H1 (cell line): ENCODE results near the gene GRIP1. TPM values are rescaled to one million over a fixed set of nuclear protein-coding genes. Genes with fewer than 3 reads are reported as not detected.

Source experiments
- BACH1 ChIP-seq: IDR thresholded peaks from 2 replicates; pipeline ENCODE4 v1.6.1; 2012; ENCODE audit warnings: low read length, improper control_type of control experiment
- HDAC6 ChIP-seq: IDR thresholded peaks from one replicate; pipeline ENCODE4 v1.7.1; 2012; ENCODE audit warnings: low read depth, mild to moderate bottlenecking, inconsistent platforms, low read length, moderate library complexity
- TEAD4 ChIP-seq: IDR thresholded peaks from 2 replicates; pipeline ENCODE4 v1.6.1; 2012; ENCODE audit warnings: low read depth, low read length, inconsistent platforms, mixed read lengths
- polyA plus RNA-seq, 7 experiments: library from polyadenylated mRNA; depleted of rRNA in 3 of 7; stranded (reverse) in 5 of 7; unstranded in 2 of 7; fragments of >200 nt in 5 of 7; fragments of 200-250 nt in 2 of 7; gene quantifications; 1 replicate in 5 of 7; 2 replicates in 1 of 7; 4 replicates in 1 of 7; pipeline versions ENCODE4 v1.2.1 to v1.2.3, GENCODE V29; 2011 to 2013; ENCODE audit warnings: missing spikeins in 2 of 7, mixed read lengths in 2 of 7
- total RNA-seq: library from RNA; stranded (reverse); fragmentation: NEBNext Ultra II Directional; extraction: Animal tissue kit (Norgen Biotek cat#: 25700); gene quantifications from 2 replicates; pipeline ENCODE4 v1.2.1, GENCODE V29; 2021
- TF ChIP-seq, protein P1 (sequence below): fragments of 300-600 bp; sonication (generic); IDR thresholded peaks from 2 replicates; pipeline ENCODE4 v1.7.1; 2012; ENCODE audit warnings: low read length, moderate library complexity, mild to moderate bottlenecking, inconsistent platforms; ENCODE audit not compliant: insufficient replicate concordance

Gene GRIP1
- total and polyA plus RNA-seq, 2 of the 8 experiments (the other 6 are each of a cell fraction or from before 2014, with no cell fraction given), result 4.5 to 27.3 TPM

DNA sequence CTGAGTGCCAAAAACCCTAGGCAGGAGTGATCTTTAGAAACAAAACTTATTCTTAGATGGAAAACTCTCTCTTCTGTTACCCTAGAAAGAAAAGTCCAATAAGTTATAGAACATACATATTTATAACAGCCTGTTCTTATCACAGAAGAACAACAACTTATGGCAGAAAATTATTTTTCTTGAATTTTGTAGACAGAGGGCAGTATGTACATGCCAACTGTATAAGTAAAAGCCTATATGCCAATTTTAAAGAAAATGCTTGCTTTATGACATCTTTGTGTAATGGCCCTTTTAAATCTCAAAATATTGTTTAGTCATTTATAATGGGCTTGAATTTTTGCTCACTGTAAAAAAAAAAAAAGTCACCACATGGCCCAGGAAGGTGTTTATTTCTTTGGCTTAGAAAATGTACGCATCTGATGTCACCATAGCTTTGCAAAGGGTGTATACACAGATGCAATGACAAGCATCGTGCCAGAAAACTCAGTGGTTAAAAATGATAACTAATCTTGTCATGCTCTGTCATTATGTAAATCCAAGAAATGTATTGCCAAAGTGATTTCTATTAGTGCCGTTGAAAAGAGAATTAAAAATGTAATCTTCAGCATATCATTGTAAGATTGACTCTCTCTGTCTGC, 38.3 kb upstream of the GRIP1 start (continued):
- TF ChIP-seq, protein P1, sequence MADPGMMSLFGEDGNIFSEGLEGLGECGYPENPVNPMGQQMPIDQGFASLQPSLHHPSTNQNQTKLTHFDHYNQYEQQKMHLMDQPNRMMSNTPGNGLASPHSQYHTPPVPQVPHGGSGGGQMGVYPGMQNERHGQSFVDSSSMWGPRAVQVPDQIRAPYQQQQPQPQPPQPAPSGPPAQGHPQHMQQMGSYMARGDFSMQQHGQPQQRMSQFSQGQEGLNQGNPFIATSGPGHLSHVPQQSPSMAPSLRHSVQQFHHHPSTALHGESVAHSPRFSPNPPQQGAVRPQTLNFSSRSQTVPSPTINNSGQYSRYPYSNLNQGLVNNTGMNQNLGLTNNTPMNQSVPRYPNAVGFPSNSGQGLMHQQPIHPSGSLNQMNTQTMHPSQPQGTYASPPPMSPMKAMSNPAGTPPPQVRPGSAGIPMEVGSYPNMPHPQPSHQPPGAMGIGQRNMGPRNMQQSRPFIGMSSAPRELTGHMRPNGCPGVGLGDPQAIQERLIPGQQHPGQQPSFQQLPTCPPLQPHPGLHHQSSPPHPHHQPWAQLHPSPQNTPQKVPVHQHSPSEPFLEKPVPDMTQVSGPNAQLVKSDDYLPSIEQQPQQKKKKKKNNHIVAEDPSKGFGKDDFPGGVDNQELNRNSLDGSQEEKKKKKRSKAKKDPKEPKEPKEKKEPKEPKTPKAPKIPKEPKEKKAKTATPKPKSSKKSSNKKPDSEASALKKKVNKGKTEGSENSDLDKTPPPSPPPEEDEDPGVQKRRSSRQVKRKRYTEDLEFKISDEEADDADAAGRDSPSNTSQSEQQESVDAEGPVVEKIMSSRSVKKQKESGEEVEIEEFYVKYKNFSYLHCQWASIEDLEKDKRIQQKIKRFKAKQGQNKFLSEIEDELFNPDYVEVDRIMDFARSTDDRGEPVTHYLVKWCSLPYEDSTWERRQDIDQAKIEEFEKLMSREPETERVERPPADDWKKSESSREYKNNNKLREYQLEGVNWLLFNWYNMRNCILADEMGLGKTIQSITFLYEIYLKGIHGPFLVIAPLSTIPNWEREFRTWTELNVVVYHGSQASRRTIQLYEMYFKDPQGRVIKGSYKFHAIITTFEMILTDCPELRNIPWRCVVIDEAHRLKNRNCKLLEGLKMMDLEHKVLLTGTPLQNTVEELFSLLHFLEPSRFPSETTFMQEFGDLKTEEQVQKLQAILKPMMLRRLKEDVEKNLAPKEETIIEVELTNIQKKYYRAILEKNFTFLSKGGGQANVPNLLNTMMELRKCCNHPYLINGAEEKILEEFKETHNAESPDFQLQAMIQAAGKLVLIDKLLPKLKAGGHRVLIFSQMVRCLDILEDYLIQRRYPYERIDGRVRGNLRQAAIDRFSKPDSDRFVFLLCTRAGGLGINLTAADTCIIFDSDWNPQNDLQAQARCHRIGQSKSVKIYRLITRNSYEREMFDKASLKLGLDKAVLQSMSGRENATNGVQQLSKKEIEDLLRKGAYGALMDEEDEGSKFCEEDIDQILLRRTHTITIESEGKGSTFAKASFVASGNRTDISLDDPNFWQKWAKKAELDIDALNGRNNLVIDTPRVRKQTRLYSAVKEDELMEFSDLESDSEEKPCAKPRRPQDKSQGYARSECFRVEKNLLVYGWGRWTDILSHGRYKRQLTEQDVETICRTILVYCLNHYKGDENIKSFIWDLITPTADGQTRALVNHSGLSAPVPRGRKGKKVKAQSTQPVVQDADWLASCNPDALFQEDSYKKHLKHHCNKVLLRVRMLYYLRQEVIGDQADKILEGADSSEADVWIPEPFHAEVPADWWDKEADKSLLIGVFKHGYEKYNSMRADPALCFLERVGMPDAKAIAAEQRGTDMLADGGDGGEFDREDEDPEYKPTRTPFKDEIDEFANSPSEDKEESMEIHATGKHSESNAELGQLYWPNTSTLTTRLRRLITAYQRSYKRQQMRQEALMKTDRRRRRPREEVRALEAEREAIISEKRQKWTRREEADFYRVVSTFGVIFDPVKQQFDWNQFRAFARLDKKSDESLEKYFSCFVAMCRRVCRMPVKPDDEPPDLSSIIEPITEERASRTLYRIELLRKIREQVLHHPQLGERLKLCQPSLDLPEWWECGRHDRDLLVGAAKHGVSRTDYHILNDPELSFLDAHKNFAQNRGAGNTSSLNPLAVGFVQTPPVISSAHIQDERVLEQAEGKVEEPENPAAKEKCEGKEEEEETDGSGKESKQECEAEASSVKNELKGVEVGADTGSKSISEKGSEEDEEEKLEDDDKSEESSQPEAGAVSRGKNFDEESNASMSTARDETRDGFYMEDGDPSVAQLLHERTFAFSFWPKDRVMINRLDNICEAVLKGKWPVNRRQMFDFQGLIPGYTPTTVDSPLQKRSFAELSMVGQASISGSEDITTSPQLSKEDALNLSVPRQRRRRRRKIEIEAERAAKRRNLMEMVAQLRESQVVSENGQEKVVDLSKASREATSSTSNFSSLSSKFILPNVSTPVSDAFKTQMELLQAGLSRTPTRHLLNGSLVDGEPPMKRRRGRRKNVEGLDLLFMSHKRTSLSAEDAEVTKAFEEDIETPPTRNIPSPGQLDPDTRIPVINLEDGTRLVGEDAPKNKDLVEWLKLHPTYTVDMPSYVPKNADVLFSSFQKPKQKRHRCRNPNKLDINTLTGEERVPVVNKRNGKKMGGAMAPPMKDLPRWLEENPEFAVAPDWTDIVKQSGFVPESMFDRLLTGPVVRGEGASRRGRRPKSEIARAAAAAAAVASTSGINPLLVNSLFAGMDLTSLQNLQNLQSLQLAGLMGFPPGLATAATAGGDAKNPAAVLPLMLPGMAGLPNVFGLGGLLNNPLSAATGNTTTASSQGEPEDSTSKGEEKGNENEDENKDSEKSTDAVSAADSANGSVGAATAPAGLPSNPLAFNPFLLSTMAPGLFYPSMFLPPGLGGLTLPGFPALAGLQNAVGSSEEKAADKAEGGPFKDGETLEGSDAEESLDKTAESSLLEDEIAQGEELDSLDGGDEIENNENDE, result no peak
- no peak for TF ChIP-seq TEAD4
- no peak for TF ChIP-seq BACH1
- TF ChIP-seq HDAC6, result no peak
